GM21423 (cell line): ENCODE data around the gene FER.
"Not testable (repeated sequence)": the region's sequence is repeated elsewhere in the genome, so short reads cannot be mapped to it uniquely, and the experiment has no call there.

Experiments used
- ATAC-seq: cut with Tn5 transposase; IDR thresholded peaks from one replicate; pipeline ENCODE4 v1.9.1; 2021; ENCODE audit warnings: mild to moderate bottlenecking, moderate library complexity; ENCODE audit not compliant: unreplicated experiment

The FER gene

DNA sequence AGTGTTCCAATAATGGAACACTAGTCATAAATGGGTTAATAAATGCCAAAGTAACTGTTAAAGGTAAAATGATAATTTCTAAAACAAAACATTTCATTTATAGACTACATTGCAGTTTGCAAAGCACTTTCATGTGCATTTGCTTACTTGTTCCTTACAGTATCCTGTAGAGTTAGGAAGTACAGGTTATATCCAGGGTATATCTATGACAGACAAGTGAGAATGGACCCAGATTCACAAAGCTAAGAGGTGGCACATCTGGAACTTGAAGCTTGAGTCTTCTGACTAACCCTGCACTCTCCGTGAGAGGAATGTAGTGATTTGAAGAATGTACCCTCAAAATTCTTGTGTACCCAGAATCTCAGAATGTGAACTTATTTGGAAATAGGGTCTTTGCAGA lies 121.4 kb downstream of the FER start:
- no peak for ATAC-seq

DNA sequence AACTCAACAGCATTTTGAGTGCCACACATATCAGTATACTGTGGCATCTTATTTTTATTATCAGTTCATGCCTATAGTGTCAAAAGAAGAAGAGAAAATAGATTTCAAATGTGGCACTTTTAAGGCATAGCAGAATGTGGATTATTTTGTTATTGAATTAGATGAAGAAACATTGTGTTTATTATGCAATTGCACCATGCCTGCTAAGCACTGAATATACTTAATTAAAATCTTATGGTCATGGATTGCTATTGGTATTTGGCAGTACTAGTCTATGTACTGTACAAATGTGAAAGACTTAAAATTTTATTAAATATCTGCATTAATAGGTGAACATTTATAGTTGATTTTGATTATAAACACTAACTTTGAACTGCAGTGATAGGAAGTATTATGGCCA lies 128.8 kb downstream of the FER start:
- no peak for ATAC-seq

DNA sequence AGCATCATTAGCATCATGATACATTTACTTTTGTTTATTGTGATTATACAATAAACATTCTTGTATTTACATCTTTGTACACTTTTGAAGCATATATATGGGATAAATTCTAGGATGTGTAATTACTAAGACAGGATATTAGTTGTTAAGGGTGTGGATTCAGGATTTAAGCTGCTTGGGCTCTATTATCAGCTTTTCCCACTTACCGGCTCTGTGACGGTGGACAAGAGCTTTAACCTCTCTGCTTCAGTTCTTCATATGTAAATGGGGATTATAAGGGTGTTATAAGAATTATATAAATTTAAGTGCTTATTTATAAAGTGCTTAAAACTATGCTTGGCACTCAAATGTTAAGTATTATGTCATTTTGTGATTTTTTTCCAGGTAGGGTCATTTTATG lies 131.1 kb downstream of the FER start:
- ATAC-seq = no peak

- ATAC-seq = no peak
Observed at GRCh38 chr5:108881133-108881532, 133.4 kb downstream of the FER start.

DNA sequence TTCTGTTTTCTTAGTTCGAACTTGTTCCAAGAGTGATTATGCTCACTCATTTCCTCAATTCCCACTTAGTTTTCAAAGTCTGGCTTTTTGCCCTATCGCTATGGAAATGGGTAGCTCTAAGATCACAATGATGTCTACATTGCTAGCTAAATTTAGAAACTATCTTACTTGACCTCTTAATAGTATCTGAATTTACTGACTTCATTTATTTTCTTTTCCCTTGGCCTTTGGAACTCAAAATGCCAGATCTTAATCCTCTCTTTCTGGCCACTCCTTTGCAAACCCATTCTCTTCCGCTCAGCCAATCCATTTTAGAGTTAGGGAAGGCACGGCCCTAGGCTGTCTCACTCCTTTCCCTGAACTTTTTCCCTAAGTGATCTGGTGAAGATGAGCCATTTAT lies 137.0 kb downstream of the FER start:
- ATAC-seq = no peak

- no peak for ATAC-seq
Observed at GRCh38 chr5:108898257-108898656, 150.6 kb downstream of the FER start.

DNA sequence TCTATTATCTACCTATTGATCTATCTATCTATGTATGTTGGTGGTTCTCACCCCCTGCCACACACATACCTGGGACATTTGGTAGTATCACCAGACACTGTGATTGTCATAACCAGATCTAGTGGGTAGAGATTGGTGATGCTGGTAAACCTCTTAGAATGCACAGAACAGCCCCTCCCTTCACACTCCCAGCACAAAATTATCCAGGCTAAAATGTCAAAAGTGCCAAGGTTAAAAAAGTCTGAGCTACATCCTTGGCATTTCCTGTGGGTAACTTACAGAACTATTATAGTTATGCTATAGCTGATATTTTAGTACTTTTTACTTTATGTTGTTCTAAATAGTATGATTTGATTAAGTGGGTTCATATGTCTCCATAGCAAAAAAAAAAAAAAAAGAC lies 151.0 kb downstream of the FER start:
- no peak for ATAC-seq

DNA sequence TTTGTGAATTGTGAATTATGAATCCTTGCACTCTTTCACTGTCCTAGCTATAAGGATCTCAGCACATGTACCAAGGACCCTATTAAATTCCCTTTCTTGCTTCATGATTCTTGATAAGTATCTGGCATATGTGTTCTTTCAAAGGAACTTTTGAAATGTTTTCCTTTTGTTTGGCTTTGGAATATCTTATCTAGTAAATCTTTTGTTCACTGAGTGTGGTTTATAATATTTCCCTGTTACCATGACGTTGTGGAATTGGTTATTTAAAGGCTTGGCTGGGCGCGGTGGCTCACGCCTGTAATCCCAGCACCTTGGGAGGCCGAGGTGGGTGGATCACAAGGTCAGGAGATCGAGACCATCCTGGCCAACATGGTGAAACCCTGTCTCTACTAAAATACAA lies 151.5 kb downstream of the FER start:
- not testable (repeated sequence) for ATAC-seq

GRCh38 chr5:108900668-108901067 lies 153.0 kb downstream of the FER start:
- no peak for ATAC-seq

DNA sequence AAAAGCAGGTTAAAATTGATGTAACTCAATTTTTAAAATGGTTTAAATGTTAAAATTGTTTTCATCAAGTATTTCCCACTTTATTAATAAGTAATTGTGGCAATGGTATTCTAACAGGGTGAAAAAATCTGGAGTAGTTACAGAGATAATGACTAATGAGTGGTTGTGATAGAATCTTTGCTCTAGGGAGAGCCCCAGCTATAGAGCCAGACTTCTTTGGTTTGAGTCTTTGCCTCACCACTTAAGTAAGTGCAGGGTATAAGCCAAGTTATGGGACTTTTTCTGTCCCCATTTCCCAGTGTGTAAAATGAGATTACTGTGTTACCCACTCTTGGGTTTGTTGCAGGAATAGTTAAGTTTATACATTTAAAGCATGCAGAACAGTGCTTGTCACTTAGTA lies 158.1 kb downstream of the FER start:
- ATAC-seq = no peak

DNA sequence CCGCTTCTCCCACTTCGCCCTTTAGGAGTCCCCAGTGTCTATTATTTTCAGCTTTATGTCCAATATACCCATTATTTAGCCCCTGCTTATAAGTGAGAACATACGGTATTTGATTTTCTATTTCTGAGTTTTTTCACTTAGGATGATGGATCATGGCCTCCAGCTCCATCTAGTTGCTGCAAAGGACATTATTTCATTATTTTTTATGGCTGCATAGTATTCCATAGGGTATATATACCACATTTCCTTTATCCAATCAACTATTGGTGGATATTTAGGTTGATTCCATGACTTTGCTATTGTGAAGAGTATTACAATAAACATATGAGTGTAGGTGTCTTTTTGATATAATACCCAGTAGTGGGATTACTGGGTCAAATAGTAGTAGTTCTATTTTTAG lies 162.9 kb downstream of the FER start:
- no peak for ATAC-seq

GRCh38 chr5:108911055-108911454 lies 163.4 kb downstream of the FER start:
- peak; percentile 63 for ATAC-seq

GRCh38 chr5:108917596-108917995 lies 169.9 kb downstream of the FER start:
- no peak for ATAC-seq

- ATAC-seq = no peak
Observed at GRCh38 chr5:108919591-108920326, 172.1 kb downstream of the FER start.

DNA sequence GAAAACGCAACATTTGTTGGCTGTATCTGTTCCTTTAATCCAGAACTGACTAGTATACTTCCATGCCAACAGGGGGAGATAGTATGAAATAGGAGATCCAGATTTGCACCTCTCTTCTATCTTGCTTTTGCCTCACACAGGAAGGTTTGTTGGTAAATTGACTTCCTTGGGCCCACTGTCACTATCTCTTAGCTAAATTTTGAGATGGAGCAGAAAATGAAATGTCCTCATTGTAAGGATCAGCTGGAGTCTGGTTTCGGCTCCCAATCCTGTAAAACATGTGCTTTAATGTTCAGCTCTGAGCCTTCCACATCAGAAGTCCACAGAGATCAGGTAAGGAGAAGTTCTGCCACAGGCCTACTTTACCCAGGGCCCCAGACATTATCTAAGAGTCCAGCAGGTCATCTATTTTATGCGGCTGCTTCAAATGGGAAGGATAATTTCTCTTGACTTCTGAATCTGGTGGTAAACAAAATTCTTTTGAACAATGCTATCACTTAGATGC lies 176.8 kb downstream of the FER start:
- ATAC-seq = no peak

DNA sequence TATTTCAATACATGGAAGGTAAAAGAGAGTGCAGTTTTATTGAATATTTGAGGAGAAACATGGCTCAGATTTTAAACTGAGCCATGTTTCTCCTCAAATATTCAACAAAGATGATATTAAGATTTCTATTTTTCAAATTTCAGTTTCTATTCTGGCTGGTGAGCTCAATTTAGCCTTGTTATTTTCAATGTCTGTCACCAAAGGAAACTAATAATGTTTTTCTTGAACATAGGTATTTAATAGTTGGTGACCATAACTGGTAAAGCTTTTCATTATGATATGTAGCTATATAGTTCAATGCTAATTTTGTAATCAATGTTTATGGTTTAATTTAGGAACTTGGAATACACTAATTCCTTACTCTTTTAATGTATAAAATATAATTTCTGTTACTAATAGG lies 177.4 kb downstream of the FER start:
- ATAC-seq = no peak

DNA sequence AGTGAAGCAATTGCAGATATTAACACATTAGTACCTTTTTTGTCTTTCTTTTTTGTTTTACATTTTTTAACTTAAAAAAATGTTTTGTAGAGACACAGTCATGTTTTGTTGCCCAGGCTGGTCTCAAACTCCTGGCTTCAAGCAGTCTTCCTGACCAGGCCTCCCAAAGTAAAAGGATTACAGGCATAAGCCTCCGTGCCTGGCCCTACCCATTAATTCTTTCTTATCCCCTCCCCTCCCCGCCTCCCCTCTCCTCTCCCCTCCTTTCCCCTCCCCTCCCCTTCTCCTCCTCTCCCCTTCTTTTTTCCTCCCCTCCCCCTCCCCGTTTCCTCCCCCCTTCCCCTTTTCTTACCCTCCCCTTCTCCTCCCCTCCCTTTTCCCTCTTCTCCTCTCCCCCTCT lies 182.4 kb downstream of the FER start:
- no peak for ATAC-seq

GRCh38 chr5:108935611-108936010 lies 187.9 kb downstream of the FER start:
- ATAC-seq = no peak

GRCh38 chr5:108937221-108937620 lies 189.5 kb downstream of the FER start:
- no peak for ATAC-seq

- ATAC-seq = no peak
Observed at GRCh38 chr5:108940506-108940905, 192.8 kb downstream of the FER start.

GRCh38 chr5:108941746-108942145 lies 194.0 kb downstream of the FER start:
- ATAC-seq = no peak

DNA sequence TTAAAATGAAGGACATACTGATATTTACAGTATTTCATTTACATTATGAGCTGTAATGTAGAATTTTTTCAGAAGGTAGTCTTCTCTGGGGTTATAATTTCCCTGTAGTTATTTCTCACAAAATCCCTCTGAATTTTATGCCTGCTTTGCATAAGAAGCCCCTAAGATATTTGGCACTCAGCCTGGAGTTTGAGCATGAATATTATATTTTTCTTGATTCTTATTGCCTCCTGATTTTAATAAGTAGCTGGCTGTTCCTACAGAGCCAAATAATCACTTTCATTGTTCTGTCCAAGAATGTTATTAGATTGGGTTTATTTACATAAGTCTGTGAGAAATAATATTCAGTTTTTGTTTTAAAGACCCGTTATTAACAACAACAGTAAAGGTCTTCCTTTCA lies 195.0 kb downstream of the FER start:
- no peak for ATAC-seq

GRCh38 chr5:108945094-108945493 lies 197.4 kb downstream of the FER start:
- no peak for ATAC-seq
